IMR-90 (cell line): ENCODE data around the gene RAB15. TPM values are rescaled to one million over a fixed set of nuclear protein-coding genes. Genes with fewer than 3 reads are reported as not detected.
A peak's percentile ranks its signal among the peaks of the same experiment; 100 is the strongest.

Experiments used
- ATAC-seq: fragments of 200-7000 bp; cut with Tn5 transposase; 2 replicates; pipeline ENCODE4 v1.9.1; 2020; ENCODE audit warnings: low read depth, mild to moderate bottlenecking, moderate library complexity
- BruUV-seq: library from RNA; stranded (reverse); fragments of 400-500 nt; replicated peaks from 2 replicates; lab custom pipeline; 2021; lab: Mats Ljungman, UMichigan
- CTCF ChIA-PET: fragments of 300-600 bp; formaldehyde crosslinking; extraction: SDS; loops from one replicate; lab custom pipeline; 2021; ENCODE audit warnings: antibody characterized with exemption; lab: Yijun Ruan, JAX
- POLR2A ChIA-PET: fragments of 300-600 bp; sonication (Branson Sonifier 250); formaldehyde crosslinking; loops from one replicate; lab custom pipeline; 2022; ENCODE audit warnings: antibody characterized with exemption; ENCODE audit not compliant: unreplicated experiment; lab: Charles Lee
- DNase-seq: peaks from one replicate; pipeline ENCODE4 v3.0.0; 2013
- H2AFZ ChIP-seq: replicated peaks from 2 replicates; pipeline ENCODE3; 2013; ENCODE audit warnings: low read length, mild to moderate bottlenecking; ENCODE audit not compliant: poor library complexity
- H2AK5ac ChIP-seq: 2 replicates; pipeline ENCODE4 v1.6.1; 2013; ENCODE audit warnings: low read depth, low read length, inconsistent platforms
- H2AK9ac ChIP-seq: replicated peaks from 2 replicates; pipeline ENCODE3; 2013; ENCODE audit warnings: mild to moderate bottlenecking, low read depth, low read length, moderate library complexity; ENCODE audit not compliant: poor library complexity
- H2BK120ac ChIP-seq: 2 replicates; pipeline ENCODE4 v1.6.1; 2013; ENCODE audit warnings: low read depth, low read length, inconsistent platforms
- H2BK15ac ChIP-seq: 3 replicates; pipeline ENCODE4 v1.6.1; 2013; ENCODE audit warnings: low read depth, low read length, inconsistent platforms
- H2BK20ac ChIP-seq: 2 replicates; pipeline ENCODE4 v1.6.1; 2013; ENCODE audit warnings: low read depth, mild to moderate bottlenecking, inconsistent platforms, low read length, moderate library complexity
- H2BK5ac ChIP-seq: 2 replicates; pipeline ENCODE4 v1.6.1; 2013; ENCODE audit warnings: mild to moderate bottlenecking, low read depth, low read length, inconsistent platforms; ENCODE audit not compliant: poor library complexity, severe bottlenecking
- H3K14ac ChIP-seq: replicated peaks from 2 replicates; pipeline ENCODE4 v1.6.1; 2013; ENCODE audit warnings: low read depth, low read length, inconsistent platforms
- H3K18ac ChIP-seq: 2 replicates; pipeline ENCODE4 v1.6.1; 2013; ENCODE audit warnings: low read depth, low read length, control low read depth
- H3K23ac ChIP-seq: 2 replicates; pipeline ENCODE4 v1.6.1; 2013; ENCODE audit warnings: low read depth, low read length, inconsistent platforms
- H3K27ac ChIP-seq: 2 replicates; pipeline ENCODE4 v1.5.1; 2013; ENCODE audit warnings: mild to moderate bottlenecking, control low read depth, low read length; ENCODE audit not compliant: insufficient read depth
- H3K27me3 ChIP-seq: 2 replicates; pipeline ENCODE4 v1.6.1; 2013; ENCODE audit warnings: low read length; ENCODE audit not compliant: control insufficient read depth, insufficient read depth
- H3K36me3 ChIP-seq: 2 replicates; pipeline ENCODE4 v1.6.1; 2013; ENCODE audit warnings: low read length, mixed read lengths; ENCODE audit not compliant: control insufficient read depth, insufficient read depth
- H3K4ac ChIP-seq: 2 replicates; pipeline ENCODE4 v1.6.1; 2013; ENCODE audit warnings: low read depth, low read length, inconsistent platforms
- H3K4me1 ChIP-seq: 2 replicates; pipeline ENCODE4 v1.6.1; 2013; ENCODE audit warnings: low read length, mixed read lengths; ENCODE audit not compliant: control insufficient read depth, insufficient read depth
- H3K4me2 ChIP-seq: 2 replicates; pipeline ENCODE4 v1.6.1; 2013; ENCODE audit warnings: low read depth, mild to moderate bottlenecking, control low read depth, low read length, moderate library complexity
- H3K4me3 ChIP-seq: 2 replicates; pipeline ENCODE4 v1.5.1; 2013; ENCODE audit warnings: low read depth, mild to moderate bottlenecking, control low read depth, low read length, moderate library complexity; ENCODE audit not compliant: insufficient read depth
- H3K56ac ChIP-seq: 2 replicates; pipeline ENCODE4 v1.6.1; 2013; ENCODE audit warnings: low read length, inconsistent platforms; ENCODE audit not compliant: insufficient read depth; ENCODE audit errors: extremely low read depth
- H3K79me1 ChIP-seq, 2 experiments: 2 replicates each; pipeline ENCODE4 v1.6.1; 2013; ENCODE audit warnings: low read length in 2 of 2, inconsistent platforms in 1 of 2, low read depth in 1 of 2
- H3K9ac ChIP-seq: 2 replicates; pipeline ENCODE4 v1.6.1; 2013; ENCODE audit warnings: low read depth, low read length, control low read depth
- H3K9me1 ChIP-seq: 2 replicates; pipeline ENCODE4 v1.6.1; 2013; ENCODE audit warnings: low read length, inconsistent platforms; ENCODE audit not compliant: insufficient read depth
- H3K9me3 ChIP-seq: 2 replicates; pipeline ENCODE4 v1.6.1; 2013; ENCODE audit warnings: low read length; ENCODE audit not compliant: control insufficient read depth, insufficient read depth
- H4K20me1 ChIP-seq: 2 replicates; pipeline ENCODE4 v1.6.1; 2013; ENCODE audit warnings: low read length, inconsistent platforms; ENCODE audit not compliant: insufficient read depth
- H4K5ac ChIP-seq: 2 replicates; pipeline ENCODE4 v1.6.1; 2013; ENCODE audit warnings: mild to moderate bottlenecking, low read depth, low read length, control low read depth
- H4K8ac ChIP-seq, 2 experiments: 2 replicates each; pipeline ENCODE4 v1.6.1; 2013; ENCODE audit warnings: low read depth in 2 of 2, low read length in 2 of 2, control low read depth in 1 of 2, inconsistent platforms in 1 of 2
- H4K91ac ChIP-seq: 2 replicates; pipeline ENCODE4 v1.6.1; 2013; ENCODE audit warnings: low read depth, low read length, inconsistent platforms; ENCODE audit not compliant: insufficient read depth
- BHLHE40 ChIP-seq: fragments of 150-350 bp; IDR thresholded peaks from 2 replicates; pipeline ENCODE4 v1.6.1; 2016; ENCODE audit warnings: mild to moderate bottlenecking, low read depth, low read length
- CEBPB ChIP-seq: IDR thresholded peaks from 2 replicates; pipeline ENCODE4 v1.6.1; 2012; ENCODE audit warnings: low read depth, low read length, improper control_type of control experiment
- CHD1 ChIP-seq: IDR thresholded peaks from 2 replicates; pipeline ENCODE4 v1.6.1; 2012; ENCODE audit warnings: low read depth, low read length, improper control_type of control experiment
- ELK1 ChIP-seq: fragments of 150-350 bp; IDR thresholded peaks from 2 replicates; pipeline ENCODE4 v1.6.1; 2016; ENCODE audit warnings: low read depth, mild to moderate bottlenecking, low read length, moderate library complexity, borderline replicate concordance
- FOS ChIP-seq: fragments of 150-350 bp; IDR thresholded peaks from 2 replicates; pipeline ENCODE4 v1.6.1; 2016; ENCODE audit warnings: low read depth, low read length
- MAFK ChIP-seq: IDR thresholded peaks from 2 replicates; pipeline ENCODE4 v1.6.1; 2012; ENCODE audit warnings: low read depth, low read length, improper control_type of control experiment
- MXI1 ChIP-seq: IDR thresholded peaks from 2 replicates; pipeline ENCODE4 v1.6.1; 2012; ENCODE audit warnings: low read depth, mild to moderate bottlenecking, low read length, moderate library complexity, borderline replicate concordance
- POLR2A ChIP-seq: IDR thresholded peaks from 2 replicates; pipeline ENCODE4 v1.6.1; 2012; ENCODE audit warnings: mild to moderate bottlenecking, low read depth, low read length
- RCOR1 ChIP-seq: IDR thresholded peaks from 2 replicates; pipeline ENCODE4 v1.6.1; 2012; ENCODE audit warnings: mild to moderate bottlenecking, low read length, improper control_type of control experiment; ENCODE audit not compliant: insufficient replicate concordance
- RFX5 ChIP-seq: IDR thresholded peaks from 2 replicates; pipeline ENCODE4 v1.8.0; 2012; ENCODE audit warnings: low read depth, mild to moderate bottlenecking, low read length, moderate library complexity
- SMC3 ChIP-seq: fragments of 150-350 bp; IDR thresholded peaks from 2 replicates; pipeline ENCODE4 v1.6.1; 2016; ENCODE audit warnings: low read depth, mild to moderate bottlenecking, antibody characterized with exemption, low read length, moderate library complexity
- USF2 ChIP-seq: fragments of 150-350 bp; IDR thresholded peaks from 2 replicates; pipeline ENCODE4 v1.6.1; 2017; ENCODE audit warnings: mild to moderate bottlenecking, antibody characterized with exemption, low read length, low read depth
- WGBS, 2 experiments: methylation state at CpG; one replicate each; pipeline versions ENCODE4 v1.1.5 to v1.1.7; 2013; ENCODE audit warnings: missing lambda C conversion rate in 2 of 2; ENCODE audit not compliant: insufficient read length in 1 of 2; ENCODE audit errors: extremely low coverage in 2 of 2; 5-methylcytosine and 5-hydroxymethylcytosine counted together
- dilution Hi-C: fragments of 300-500 bp; cut with HindIII; formaldehyde crosslinking; loops from one replicate; pipeline ENCODE4 v1.14.3; 2018; ENCODE audit warnings: low sequenced_read_pairs; ENCODE audit not compliant: unreplicated experiment
- in situ Hi-C: fragments of 300-500 bp; cut with MboI; formaldehyde crosslinking; loops from 3 replicates; pipeline ENCODE4 v1.14.3; 2019; ENCODE audit warnings: low sequenced_read_pairs, inconsistent platforms, mixed read lengths
- intact Hi-C: fragments of 100-400 bp; cut with micrococcal nuclease; formaldehyde crosslinking; loops from 2 replicates; pipeline ENCODE4 v1.10.0; 2022
- polyA plus RNA-seq, 3 experiments: library from polyadenylated mRNA; depleted of rRNA; stranded (reverse); fragments of >200 nt; gene quantifications; 2 replicates each; pipeline ENCODE4 v1.2.3, GENCODE V29; 2012; ENCODE audit warnings: low replicate concordance in 1 of 3
- total RNA-seq: library from RNA; depleted of rRNA; stranded (reverse); fragments of >200 nt; gene quantifications from 2 replicates; pipeline ENCODE4 v1.2.3, GENCODE V29; 2012
- TF ChIP-seq, protein P1 (sequence below): conservative IDR thresholded peaks from 2 replicates; pipeline ENCODE4 v1.5.1; 2012; ENCODE audit warnings: mild to moderate bottlenecking, low read depth, low read length, improper control_type of control experiment

Gene RAB15
- total and polyA plus RNA-seq, 2 of the 4 experiments (the other 2 are of a cell fraction) = 3.4 to 7.8 TPM

- peak; percentile 96 for DNase-seq
- H3K4me3 ChIP-seq = peak within 1 kb of the TSS; percentile 74
- in situ Hi-C loops (loop anchor here (25.0 kb wide), 1 partner anchor 377 kb away; the partner anchor contains the start of genes HSPA2 and PPP1R36), intact Hi-C loops (loop anchor here (5.0 kb wide), 1 partner anchor 68 kb away; no protein-coding TSS in a partner anchor), dilution Hi-C loops (no loop called here)
- peaks cover 13% of the 10 kb centered on the region for H4K20me1 ChIP-seq
- peaks cover 17 to 37% of the 10 kb centered on the region in 2 experiments for H3K79me1 ChIP-seq
- POLR2A ChIA-PET = interaction anchor here (0.6 to 0.7 kb wide), 2 partner anchors 143 to 373 kb away, joined by 3 to 7 read pairs; no protein-coding TSS in a partner anchor
- H2AK9ac ChIP-seq = peak within 1 kb of the TSS; percentile 96
- H3K23ac ChIP-seq = peak within 1 kb of the TSS; percentile 85
- H3K27ac ChIP-seq = peak within 1 kb of the TSS; percentile 75
- H3K4me2 ChIP-seq = peak within 1 kb of the TSS; percentile 94
- peak within 1 kb of the TSS; percentile 38; the same call in 1 of the 3 replicates for H2BK15ac ChIP-seq
- peaks cover 8% of the 10 kb centered on the region for H3K9me1 ChIP-seq
- H3K56ac ChIP-seq = peak within 1 kb of the TSS; percentile 91
- peak within 1 kb of the TSS; percentile 94 for H2AFZ ChIP-seq
- CTCF ChIA-PET = no interaction called here
- H4K5ac ChIP-seq = peak within 1 kb of the TSS; percentile 51
- H3K9ac ChIP-seq = peak within 1 kb of the TSS; percentile 77
- peak within 1 kb of the TSS; percentile 83 for H2BK5ac ChIP-seq
- peak within 1 kb of the TSS; percentile 67 for H2AK5ac ChIP-seq
- H3K4ac ChIP-seq = peak within 1 kb of the TSS; percentile 70
- H3K14ac ChIP-seq = peak within 1 kb of the TSS; percentile 90
- peaks cover 5% of the 10 kb centered on the region for H3K4me1 ChIP-seq
- H2BK20ac ChIP-seq = no peak within 1 kb of the TSS
- peak within 1 kb of the TSS; percentile 44 for H3K18ac ChIP-seq
- H3K27me3 ChIP-seq = no peaks in the 10 kb centered on the region; the same call in 1 of the 2 replicates
- H3K9me3 ChIP-seq = no peaks in the 10 kb centered on the region
- H3K36me3 ChIP-seq = no peaks in the 10 kb centered on the region
- WGBS, 2 experiments = 1% methylated on average over 16 of the region's 49 CpGs; no CpG with 5 or more reads in 1 of the 2 experiments
- peak within 1 kb of the TSS; percentile 38; the same call in 1 of the 2 replicates for H2BK120ac ChIP-seq
- H4K8ac ChIP-seq = peak within 1 kb of the TSS; percentile 68 to 87
- H4K91ac ChIP-seq = peak within 1 kb of the TSS; percentile 56
- peak; percentile 97 for ATAC-seq
- BruUV-seq = no TSS peak
- TF ChIP-seq CHD1 = no peak
- 0 out of 2 replicates have a peak, but pooled peaks have one; percentile 11 for TF ChIP-seq CEBPB
- 0 out of 2 replicates have a peak, but pooled peaks have one; percentile 2 for TF ChIP-seq USF2
- TF ChIP-seq, protein P1, sequence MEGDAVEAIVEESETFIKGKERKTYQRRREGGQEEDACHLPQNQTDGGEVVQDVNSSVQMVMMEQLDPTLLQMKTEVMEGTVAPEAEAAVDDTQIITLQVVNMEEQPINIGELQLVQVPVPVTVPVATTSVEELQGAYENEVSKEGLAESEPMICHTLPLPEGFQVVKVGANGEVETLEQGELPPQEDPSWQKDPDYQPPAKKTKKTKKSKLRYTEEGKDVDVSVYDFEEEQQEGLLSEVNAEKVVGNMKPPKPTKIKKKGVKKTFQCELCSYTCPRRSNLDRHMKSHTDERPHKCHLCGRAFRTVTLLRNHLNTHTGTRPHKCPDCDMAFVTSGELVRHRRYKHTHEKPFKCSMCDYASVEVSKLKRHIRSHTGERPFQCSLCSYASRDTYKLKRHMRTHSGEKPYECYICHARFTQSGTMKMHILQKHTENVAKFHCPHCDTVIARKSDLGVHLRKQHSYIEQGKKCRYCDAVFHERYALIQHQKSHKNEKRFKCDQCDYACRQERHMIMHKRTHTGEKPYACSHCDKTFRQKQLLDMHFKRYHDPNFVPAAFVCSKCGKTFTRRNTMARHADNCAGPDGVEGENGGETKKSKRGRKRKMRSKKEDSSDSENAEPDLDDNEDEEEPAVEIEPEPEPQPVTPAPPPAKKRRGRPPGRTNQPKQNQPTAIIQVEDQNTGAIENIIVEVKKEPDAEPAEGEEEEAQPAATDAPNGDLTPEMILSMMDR = no peak
- TF ChIP-seq BHLHE40 = no peak
- peak; percentile 72 for TF ChIP-seq MXI1
- TF ChIP-seq ELK1 = no peak
- TF ChIP-seq RCOR1 = no peak
- peak; percentile 96 for TF ChIP-seq POLR2A
- no peak for TF ChIP-seq RFX5
- TF ChIP-seq FOS = no peak
- TF ChIP-seq SMC3 = no peak
- TF ChIP-seq MAFK = no peak
Measured at GRCh38 chr14:64914237-64915028, 57.7 kb downstream of the RAB15 start, which contains the start of gene CHURC1. Gene CHURC1 (plus strand): TSS chr14:64914455. CDS start chr14:64914496, 41 bp downstream.
